Activated CD4-positive, alpha-beta T cell treated with anti-CD3 and anti-CD28 coated beads, Interleukin-10, Interleukin-2, amounts not matched to agents 100 ng/mL and 50 ng/mL, durations not matched to agents 16 hours and 8 hours (primary cell): Measurements from ENCODE around the gene HTR3D.
"Not testable (repeated sequence)": the region's sequence is repeated elsewhere in the genome, so short reads cannot be mapped to it uniquely, and the experiment has no call there.

Experiments used
- DNase-seq: peaks from one replicate; pipeline ENCODE4 v3.0.0-alpha.2; 2020

The HTR3D gene

DNA sequence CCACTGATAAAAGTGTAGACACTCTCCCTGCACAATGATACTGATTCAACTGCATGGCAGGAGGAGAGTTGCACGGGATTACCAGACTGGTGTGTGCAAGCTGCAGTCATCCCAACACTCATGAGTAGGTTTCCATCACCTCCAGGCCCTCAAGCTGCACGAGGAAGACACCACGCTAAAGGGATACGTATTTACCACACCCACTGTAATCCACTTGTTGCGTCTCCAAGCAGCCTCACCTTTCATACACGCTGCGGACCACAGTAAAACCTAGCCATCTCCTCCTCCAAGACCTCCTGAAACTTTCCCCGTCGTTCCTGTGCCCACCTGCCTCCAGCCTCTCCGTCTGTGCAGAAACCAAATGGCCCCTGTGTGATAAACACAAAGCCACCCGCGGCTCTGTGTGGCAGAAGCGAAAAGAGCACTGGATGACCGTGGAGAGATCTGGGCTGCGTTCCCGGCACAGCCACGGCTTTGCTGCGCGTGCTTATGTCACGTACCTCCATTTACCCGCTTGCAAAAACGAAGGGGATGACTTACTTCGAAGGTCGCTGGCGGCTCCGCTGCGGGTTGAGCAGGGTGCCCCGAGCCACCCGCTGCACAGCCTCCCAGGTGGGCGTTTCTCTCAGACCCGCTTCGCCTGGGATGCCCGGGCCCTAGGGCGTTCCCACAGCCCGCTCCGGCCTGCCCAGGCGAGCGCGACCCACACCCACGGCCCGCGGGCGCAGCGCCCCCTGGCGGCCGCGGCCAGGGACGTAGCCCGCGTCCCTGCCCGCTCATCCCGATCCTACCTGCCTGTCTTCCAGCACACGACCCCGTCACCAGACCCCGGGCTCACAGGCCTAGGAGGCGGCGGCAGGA, 14.5 kb upstream of the HTR3D start:
- DNase-seq, result peak; percentile 67

DNA sequence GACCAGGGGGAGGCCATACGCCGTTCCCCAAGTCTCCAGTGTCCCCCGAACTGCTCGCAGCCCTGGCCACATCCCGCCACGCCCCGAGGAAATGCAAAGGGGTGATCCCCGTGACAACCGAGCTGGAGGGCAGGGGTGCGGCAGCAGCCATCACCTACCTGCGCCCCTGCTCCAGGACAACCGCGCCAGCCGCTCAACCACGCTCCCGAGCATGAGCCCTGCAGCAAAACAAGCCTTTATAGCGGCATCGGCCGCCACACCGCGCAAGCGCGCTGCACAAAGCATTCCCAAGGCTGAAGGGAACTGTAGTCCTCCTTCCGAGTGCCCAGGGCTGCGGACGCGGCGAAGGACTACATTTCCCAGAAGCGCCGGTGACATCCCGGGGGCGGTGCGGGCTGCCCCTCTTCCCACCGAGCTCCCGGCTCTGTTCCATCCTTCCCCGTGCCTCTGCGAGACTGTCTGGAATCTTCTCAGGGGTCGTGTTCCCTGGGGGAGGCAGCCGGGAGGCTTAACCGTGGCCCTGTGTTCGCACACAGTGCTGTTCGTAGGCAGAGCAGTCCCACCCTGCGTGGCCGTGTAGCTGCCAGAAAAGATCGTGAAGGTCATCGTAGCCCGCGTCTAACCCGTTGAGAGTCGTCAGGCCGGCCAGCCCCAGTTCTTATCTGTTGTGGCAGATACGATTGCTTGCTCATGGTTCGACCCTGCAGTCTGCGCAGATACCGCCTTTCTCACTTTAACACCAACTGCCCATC, 13.7 kb upstream of the HTR3D start, which contains the start of gene ABCC5:
TSS of gene ABCC5 (minus strand) at position 213 of the 752 bp plus-strand sequence. CDS start 3,492 bp downstream, outside the sequence.
- DNase-seq, result peak; percentile 92

DNA sequence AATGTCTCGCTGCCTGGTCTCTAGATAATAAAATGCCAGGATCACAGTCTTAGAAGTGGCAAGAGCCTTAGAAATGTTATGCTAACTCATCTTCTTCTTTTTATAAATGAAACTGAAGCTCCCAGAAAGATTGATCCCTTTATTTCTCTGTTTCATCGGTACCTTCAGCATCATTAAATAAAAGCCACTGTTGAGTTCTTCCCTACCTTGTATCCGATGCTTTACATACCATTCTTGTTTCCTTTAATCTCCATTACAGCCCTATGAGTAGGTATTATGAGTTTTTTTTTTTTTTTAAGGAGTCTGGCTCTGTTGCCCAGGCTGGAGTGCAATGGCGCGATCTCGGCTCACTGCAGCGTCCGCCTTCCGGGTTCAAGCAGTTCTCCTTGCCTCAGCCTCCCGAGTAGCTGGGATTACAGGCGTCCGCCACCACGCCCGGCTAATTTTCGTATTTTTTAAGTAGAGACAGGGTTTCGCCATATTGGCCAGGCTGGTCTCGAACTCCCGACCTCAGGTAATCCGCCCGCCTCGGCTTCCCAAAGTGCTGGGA, 13.0 kb upstream of the HTR3D start:
- DNase-seq, result no peak

DNA sequence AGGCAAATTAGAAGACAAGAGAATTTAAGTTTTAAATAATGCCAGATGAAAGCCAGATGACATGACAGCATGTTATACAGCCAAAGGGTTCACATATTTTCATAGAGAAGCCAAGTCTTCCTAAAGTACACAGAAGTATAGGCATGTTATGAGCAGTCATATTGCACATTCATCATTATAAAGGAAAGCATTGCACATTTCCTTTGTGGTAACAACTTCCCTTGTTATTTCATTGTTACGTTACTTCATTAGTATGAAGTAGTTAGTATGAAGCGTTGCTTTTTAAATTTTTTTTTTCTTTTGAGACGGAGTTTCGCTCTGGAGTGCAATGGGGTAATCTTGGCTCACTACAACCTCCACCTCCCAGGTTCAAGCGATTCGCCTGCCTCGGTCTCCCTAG, 9.2 kb upstream of the HTR3D start:
- peak; percentile 14 for DNase-seq

DNA sequence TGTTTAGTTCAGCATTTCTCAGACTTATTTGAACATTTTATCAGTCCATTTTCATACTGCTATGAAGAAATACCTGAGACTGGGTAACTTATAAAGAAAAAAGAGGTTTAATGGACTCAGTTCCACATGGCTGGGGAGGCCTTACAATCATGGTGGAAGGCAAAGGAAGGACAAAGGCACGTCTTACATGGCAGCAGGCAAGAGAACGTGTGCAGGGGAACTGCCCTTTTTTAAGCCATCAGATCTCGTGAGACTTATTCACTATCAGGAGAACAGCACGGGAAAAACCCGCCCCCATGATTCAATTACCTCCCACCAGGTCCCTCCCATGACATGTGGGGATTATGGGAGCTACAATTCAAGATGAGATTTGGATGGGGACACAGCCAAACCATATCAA, 6.3 kb upstream of the HTR3D start:
- DNase-seq, result not testable (repeated sequence)

DNA sequence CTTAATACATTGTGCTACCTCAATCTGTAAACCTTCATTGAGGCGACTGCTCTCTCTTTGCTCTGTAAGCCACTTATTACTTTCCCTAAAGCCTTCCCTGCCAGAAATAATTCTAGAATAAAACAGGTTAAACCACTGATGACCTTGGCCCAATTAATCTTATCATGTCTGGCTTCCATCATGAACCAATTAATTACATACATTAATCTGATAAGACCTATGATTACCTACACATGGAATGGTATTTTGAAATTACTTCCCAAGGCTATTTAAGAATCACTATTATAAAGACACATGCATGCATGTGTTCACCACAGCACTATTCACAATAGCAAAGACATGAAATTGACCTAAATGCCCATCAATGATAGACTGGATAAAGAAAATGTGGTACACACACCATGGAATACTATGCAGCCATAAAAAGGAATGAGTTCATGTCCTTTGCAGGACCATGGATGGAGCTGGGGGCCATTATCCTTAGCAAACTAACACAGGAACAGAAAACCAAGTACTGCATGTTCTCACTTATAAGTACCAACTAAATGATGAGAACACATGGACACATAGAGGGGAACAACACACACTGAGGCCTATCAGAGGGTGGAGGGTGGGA, 3.2 kb upstream of the HTR3D start:
- DNase-seq, result not testable (repeated sequence)

DNA sequence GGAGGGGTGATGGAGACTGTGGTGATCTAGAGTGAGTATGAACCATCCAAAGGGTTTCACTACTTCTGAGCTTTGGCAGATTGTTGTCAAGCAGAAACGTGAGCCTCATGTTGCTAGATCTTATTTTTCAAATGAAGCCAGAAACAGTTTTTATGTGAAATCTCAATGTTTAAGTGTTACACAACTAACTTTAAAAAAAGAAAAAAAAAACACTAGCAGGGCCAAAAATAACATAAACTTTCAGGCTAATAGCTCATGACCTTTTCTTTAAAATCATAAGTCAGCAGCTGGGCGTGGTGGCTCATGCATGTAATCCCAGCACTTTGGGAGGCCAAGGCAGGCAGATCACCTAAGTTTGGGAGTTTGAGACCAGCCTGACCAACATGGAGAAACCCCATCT, 2.1 kb upstream of the HTR3D start:
- no peak for DNase-seq

DNA sequence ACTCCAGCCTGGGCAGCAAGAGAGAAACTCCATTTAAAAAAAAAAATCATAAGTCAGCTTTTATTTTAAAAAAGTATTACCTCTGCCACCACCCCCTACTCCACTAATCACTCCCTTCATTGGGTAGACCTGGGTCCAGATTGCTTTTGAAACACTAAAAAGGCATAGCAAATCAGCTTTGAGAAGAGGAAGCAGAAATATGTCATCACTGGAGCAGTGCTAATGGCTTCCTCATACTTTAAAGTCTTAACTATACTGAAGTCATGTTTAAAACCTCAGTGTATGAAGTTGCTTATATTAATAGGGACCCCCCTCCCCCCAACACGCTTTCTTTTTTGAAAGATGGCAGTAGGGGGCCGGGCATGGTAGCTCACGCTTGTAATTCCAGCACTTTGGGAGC, 1.0 kb upstream of the HTR3D start:
- no peak for DNase-seq

DNA sequence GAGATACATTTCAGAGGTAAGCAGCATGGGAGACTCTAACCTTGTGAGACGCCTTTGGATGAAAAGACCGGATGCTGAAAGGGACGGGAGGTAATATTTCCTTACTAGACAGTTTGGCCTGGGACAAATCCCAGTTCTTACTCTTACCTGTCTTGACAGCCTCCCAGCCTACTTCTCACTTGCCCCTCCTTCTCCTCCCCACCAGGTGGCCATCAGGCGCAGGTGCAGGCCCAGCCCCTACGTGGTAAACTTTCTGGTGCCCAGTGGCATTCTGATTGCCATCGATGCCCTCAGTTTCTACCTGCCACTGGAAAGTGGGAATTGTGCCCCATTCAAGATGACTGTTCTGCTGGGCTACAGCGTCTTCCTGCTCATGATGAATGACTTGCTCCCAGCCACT, 6.3 kb downstream of the HTR3D start:
- DNase-seq, result no peak

DNA sequence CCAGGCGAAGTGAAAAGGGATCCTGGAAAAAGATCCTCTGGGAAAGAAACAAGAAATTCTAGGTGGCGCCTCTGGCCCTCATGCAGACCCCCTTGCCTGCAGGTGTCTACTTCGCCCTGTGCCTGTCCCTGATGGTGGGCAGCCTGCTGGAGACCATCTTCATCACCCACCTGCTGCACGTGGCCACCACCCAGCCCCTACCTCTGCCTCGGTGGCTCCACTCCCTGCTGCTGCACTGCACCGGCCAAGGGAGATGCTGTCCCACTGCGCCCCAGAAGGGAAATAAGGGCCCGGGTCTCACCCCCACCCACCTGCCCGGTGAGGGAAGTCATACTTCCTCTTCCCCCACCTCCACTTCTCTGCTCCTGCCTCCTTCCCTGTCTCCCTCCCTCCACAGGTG, 6.8 kb downstream of the HTR3D start:
- not testable (repeated sequence) for DNase-seq

DNA sequence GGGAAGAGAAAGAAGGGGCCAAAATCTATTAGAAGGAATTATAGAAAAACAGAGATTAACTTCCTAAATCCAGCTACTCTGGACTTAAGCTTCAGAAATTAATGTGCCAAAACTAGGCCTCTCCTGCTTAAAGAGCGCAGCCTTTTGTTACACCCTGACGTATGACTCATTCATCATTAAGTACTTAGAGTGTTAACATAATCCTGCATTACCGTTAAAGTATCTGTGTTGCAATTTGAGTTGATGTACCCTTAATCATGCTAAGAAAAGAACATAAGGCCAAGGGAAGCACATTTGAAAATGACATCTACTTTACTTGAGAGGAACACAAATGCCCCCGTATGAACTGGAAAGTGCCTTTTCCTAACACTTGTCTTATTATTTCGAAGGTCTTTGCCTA, 7.9 kb downstream of the HTR3D start:
- DNase-seq, result no peak

DNA sequence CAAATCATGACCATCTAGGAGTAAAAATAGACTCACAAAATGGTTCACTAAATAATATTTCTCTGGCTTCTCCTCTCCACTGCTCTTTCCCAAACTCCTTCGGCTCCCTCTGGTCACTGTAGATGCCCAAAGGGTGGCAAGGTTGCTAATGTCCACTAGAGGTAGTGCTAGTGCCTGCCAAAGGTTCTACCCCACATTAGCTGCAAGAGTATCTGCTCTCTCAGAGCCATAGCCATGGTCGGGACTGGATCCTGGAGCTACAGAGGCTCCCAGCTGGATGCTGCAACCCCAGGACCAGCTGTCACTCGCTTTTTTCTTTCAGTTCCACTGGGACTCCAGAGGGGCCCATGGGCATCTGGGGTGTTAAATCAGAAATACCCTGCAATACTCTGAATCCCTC, 8.5 kb downstream of the HTR3D start:
- DNase-seq, result peak; percentile 10

DNA sequence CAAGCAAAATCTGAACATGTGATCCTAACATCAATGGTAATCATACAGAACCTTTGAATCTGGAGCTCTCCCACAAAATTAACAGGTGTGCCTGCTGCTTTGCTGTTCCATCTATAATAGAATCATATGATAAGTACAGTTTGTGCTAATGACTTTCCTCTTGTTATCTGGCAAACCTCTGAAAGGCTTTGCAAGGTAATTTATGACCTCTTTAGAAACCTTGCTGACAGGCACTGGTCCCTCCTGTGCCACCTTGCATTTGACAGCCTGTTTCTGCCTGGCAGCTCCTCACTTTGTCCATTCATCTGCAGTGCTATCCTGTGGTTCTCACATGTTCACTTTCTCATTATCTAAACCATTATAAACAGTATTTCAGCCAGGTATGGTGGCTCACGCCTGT, 11.1 kb downstream of the HTR3D start:
- DNase-seq, result no peak

DNA sequence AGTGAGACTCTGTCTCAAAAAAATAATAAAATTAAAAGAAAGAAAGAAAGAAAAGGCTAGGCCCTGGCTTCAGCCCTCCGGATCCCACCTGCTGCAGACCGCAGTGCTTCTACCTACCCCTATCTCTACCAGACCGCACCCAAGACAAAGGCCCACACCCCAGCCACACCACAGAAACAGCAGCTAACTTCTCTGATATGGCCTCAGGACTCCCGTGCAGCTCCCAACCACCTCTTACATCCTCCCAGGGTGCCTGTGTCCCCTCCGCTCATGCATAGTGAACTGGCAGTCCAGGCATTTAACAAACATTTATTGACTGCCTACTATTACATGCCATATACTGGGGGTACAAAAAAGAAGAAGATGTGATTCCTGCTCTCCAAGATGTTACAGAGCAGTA, 14.5 kb downstream of the HTR3D start:
- DNase-seq, result no peak

DNA sequence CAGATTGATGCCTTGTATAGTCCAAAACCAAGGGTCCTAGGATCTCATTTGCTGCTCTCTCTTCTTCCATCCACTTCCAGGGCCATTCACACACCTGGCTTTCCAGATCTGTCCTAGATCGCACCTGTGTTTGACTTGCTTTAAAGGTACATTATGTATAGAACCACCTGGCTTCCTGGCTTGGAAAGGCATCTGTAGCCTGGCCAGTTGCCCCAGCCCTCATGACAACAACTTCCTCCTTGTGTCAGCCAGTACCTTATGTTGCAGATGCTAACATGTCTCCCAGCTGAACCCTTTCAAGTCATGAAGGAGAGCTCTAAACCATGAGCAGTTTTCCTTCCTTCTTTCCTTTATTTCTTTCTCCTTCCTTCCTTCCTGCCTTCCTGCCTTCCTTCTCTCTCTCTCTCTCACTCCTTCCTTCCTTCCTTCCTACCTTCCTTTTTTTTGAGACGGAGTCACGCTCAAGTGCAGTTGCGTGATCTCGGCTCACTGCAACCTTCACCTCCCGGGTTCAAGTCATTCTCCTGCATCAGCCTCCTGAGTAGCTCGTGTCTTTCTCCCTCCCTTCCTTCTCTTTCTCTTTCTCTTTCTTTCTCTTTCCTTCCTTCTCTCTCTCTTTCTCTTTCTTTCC, 18.8 kb downstream of the HTR3D start:
- DNase-seq, result no peak

DNA sequence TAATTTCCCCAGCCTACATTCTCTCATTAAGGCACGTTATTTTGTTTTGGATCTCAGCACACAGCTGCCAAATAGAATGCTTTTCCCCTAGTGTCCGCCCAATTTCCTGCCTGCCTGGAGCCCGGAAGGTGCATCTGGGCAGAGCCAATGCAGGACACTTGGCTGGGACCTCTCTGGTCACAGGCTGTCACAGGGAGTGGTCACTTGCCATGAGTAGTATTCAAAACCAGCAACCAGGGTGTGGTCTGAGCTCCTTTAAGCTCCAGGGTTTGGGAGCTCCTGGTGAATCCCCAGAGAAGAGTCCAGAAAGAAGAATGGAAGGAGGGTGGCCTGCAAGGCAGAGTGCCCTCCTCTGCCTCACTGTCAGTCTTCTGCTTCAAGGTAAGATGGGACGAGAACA, 21.2 kb downstream of the HTR3D start, which contains the start of gene HTR3C:
TSS of gene HTR3C (plus strand) at position 281 of the 400 bp plus-strand sequence. CDS start at position 315, 34 bp downstream.
- no peak for DNase-seq

DNA sequence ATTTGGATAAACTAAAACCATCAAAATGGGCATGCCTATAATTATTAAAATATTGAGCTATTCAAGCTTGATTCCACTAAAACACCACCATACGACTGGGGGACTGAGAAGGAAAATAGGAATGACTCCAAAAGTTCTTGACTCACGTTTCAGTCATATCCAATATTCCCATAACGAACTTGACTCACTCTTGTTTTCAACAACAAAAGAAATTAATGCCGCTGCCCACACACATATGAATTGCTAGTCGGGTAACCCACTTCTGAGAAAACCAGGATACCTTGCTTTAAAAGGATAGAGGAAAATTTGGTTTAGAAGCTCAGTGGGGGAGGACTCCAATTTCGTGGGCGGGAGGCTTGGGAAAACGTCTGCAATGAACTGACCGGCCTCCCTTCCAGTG, 26.5 kb downstream of the HTR3D start:
- DNase-seq, result no peak

DNA sequence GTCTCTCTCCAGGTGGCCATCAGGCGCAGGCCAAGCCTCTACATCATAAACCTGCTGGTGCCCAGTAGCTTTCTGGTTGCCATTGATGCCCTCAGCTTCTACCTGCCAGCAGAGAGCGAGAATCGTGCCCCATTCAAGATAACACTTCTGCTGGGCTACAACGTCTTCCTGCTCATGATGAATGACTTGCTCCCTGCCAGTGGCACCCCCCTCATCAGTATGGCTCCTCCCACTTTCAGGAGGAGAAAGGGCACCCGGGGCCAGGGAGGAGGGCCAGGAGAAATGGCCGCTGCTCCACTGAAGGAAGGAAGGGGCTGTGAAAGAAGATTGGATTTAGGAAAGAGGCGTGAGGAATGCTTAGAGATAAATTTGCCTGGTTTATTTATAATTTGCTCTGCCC, 27.9 kb downstream of the HTR3D start:
- DNase-seq, result no peak

DNA sequence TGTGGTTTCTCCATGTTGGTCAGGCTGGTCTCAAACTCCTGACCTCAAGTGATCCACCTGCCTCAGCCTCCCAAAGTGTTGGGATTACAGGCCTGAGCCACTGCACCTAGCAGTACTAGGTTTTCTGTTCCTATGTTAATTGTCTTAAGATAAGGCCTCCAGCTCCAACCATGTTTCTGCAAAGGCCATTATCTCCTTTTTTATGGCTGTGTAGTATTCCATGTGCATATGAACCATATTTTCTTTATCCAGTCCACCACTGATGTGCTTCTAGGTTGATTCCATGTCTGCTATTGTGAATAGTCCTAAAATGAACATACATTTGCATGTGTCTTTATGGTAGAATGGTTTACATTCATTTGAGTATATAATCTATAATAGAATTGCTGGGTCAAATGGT, 31.1 kb downstream of the HTR3D start:
- DNase-seq, result no peak

DNA sequence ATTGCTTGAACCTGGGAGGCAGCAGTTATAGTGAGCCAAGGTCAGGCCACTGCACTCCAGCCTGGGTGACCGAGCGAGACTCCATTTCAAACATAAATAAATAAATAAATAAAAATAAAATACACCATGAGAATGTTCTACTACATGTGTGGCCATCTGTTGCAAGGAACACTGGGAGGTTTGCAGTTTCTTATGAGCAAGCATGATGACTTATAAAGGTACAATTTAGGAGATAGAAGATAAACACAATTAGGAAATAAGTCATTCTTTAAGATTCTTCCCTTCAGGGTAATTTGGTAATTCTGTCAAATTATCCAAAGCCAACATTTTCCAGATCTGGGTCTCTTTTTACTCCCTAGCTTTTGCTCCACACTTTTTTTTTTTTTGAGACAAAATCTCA, 34.7 kb downstream of the HTR3D start:
- no peak for DNase-seq

DNA sequence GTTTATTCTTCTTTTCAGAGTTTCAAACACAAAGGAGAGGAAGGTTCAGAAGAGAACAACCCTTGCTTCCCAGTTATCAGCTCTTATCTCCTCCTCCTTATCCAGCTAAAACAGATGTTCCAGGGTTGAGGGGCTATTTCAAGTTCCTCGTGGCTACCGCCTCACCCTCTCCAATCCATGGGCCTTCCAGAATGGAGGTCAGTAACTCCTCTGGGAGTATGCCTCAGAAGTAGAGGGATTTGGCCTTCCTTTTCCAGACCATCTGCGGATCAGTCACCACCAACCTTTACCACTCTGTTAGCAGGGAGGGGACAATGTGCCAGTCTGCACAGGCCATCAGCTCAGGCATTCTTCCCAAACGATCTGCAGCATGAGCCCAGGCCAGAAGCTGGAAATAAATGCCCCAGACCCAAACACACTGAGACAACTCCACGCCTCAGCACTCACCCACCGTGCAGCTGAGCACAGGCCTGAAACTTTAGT, 36.1 kb downstream of the HTR3D start:
- no peak for DNase-seq

DNA sequence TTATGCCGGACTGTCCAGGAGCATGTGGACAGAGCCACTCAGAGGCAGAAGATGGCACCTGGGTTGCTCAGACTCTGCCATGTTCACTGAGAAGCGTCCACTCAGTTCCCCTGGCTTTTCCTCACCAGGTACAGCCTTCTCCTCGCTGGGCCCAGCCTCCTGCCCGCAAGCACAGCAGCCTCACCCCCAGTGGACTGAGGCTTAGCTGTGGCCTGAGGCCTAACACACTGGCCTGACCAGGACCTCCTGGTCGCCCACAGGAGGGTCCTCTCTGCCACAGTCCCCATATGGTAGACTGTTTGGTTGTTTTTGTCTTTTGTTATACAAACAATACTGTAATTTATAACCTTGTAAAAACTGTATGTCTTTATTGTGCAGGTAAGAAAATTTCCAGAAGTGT, 36.8 kb downstream of the HTR3D start:
- DNase-seq, result no peak

DNA sequence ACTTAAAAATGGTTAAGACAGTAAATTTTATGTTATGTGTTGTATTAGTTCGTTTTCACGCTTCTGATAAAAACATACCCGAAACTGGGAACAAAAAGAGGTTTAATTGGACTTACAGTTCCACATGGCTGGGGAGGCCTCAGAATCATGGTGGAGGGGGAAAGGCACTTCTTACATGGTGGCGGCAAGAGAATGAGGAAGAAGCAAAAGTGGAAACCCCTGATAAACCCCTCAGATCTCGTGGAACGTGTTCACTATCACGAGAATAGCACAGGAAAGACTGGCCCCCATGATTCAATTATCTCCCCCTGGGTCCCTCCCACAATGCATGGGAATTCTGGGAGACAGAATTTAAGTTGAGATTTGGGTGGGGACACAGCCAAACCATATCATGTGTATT, 39.6 kb downstream of the HTR3D start:
- DNase-seq, result not testable (repeated sequence)
